Gastroesophageal sphincter (tissue), 3 donors: Measurements from ENCODE around the gene MYD88.

Experiments used
- EP300 ChIP-seq: sonication (generic); formaldehyde crosslinking; IDR thresholded peaks from one replicate; pipeline ENCODE4 v1.6.1; 2017; ENCODE audit warnings: antibody characterized with exemption, mild to moderate bottlenecking
- POLR2AphosphoS5 ChIP-seq: sonication (generic); formaldehyde crosslinking; IDR thresholded peaks from one replicate; pipeline ENCODE4 v1.6.1; 2017; ENCODE audit warnings: antibody characterized with exemption
- TF ChIP-seq, protein P1 (sequence below), 4 experiments: fragments of 200-600 bp in 2 of 4; fragments of 450-650 bp in 2 of 4; sonication (generic) in 1 of 4; IDR thresholded peaks; one replicate each; pipeline ENCODE4 v1.5.1; 2017 to 2019; ENCODE audit warnings: antibody characterized with exemption in 4 of 4, mild to moderate bottlenecking in 2 of 4, moderate library complexity in 2 of 4

DNA sequence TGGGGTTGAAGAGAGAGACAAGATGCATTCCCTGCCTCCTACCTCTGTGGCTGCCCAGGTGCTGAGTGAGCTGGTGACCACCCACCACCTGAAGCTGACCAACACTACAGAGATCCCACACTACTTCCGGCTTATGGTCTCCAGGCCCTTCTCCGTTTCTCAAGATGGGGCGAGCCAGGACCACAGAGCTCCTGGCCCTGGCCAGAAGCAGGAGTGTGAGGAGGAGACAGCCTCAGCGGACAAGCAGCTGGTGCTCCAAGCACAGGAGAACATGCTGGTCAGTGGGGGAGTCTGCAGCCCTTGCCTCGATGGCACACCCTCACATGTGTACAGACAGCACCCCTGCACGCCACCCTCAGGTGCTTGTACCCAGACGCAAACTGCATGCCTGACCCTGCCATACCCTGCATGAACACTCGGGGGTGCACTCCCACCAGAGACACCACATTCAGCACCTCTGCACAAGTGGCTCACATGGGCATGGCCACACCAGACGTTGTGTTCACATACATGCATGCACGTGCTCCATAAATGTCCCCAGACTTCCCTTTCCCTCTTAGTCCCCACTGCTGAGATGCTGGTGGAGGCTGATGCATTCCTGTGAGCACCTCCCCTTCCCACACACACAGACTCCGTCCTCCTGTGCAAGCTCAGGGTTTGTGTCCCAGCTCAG lies 20.6 kb upstream of the MYD88 start:
- TF ChIP-seq POLR2AphosphoS5: no peak
- TF ChIP-seq, protein P1, sequence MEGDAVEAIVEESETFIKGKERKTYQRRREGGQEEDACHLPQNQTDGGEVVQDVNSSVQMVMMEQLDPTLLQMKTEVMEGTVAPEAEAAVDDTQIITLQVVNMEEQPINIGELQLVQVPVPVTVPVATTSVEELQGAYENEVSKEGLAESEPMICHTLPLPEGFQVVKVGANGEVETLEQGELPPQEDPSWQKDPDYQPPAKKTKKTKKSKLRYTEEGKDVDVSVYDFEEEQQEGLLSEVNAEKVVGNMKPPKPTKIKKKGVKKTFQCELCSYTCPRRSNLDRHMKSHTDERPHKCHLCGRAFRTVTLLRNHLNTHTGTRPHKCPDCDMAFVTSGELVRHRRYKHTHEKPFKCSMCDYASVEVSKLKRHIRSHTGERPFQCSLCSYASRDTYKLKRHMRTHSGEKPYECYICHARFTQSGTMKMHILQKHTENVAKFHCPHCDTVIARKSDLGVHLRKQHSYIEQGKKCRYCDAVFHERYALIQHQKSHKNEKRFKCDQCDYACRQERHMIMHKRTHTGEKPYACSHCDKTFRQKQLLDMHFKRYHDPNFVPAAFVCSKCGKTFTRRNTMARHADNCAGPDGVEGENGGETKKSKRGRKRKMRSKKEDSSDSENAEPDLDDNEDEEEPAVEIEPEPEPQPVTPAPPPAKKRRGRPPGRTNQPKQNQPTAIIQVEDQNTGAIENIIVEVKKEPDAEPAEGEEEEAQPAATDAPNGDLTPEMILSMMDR (IDR thresholded peaks at IDR 0.05): peak in 3 of 4 experiments; percentile 66 to 73 (median 66)
- TF ChIP-seq EP300: no peak
